ENCODE results near the gene OGT. TPM values are rescaled to one million over a fixed set of nuclear protein-coding genes. Genes with fewer than 3 reads are reported as not detected.
"Not testable (repeated sequence)": the region's sequence is repeated elsewhere in the genome, so short reads cannot be mapped to it uniquely, and the experiment has no call there.

The OGT gene
- total RNA-seq (2014; rRNA removed; shearing (Covaris generic)), result 80.3 and 98.0 TPM in 2 replicates
- polyA plus RNA-seq (2015; cell fraction: cytosol; rRNA removed), result 33.4 and 57.9 TPM in 2 replicates
- polyA plus RNA-seq (2015; cell fraction: nucleus; rRNA removed), result 2,055 and 2,400 TPM in 2 replicates

DNA sequence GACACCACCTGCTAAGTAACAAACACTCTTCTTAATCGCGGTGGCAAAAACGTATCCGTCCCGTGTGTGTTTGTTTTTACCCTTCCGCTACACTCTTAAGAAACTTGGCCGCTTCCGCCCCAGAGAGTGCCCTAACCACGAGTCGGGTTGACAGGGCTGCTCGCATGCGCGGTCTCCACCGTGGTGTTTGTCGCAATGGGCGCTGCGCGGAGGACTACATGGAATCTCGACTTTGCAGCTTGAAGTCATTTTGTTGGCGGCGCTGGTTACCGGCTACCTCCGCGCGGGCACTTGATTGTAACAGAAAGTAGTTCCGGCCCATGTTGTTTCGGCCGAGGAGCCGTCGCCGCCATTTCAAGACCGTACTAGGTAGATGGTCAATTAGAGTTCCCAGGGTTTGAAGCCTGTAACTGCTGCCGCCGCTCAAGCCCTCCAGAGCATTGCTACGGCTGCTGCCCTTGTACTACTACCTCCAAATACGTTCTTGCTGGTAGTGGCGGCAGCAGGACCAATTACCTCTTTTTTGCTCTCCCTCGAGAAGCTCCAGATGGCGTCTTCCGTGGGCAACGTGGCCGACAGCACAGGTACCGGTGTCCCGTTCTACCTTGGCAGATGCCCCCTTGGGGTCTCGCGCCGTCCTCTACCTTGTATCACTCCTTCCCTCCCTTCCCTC lies at the start of gene OGT:
Gene OGT, plus strand, starts transcription at position 352 of the 673 bp plus-strand sequence. Its CDS starts 196 bp downstream, at position 548.
- in situ Hi-C loops (cut with HindIII; ENCODE audit: low pct_unique_long_range_greater_than_20kb, low sequenced_read_pairs), result no loop called here

DNA sequence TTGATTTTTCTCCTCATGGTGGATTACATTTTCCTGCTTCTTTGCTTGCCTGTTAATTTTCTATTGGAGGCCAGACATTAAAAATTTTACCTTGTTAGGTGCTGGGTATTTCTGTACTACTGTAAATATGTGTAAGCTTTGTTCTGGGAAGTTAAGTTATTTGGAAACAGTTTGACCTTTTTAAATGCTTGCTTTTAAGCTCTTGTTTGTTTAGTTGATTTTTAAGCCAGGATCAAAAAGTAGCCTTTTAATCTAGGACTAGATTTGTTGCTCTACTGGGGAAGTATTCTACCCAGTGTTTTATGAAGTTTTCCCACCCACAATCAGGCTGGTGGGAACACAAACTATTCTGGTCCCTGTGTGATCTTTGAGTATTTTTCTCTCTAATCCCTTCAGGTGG lies 45.1 kb upstream of the OGT start:
- no peak for DNase-seq (ENCODE audit: low read depth, low spot score)
- in situ Hi-C loops (cut with HindIII; ENCODE audit: low pct_unique_long_range_greater_than_20kb, low sequenced_read_pairs), result no loop called here

More for the DNA sequence above, at the start of gene OGT:
- DNase-seq (ENCODE audit: low read depth, low spot score), result peak; percentile 93

- in situ Hi-C loops (cut with HindIII; ENCODE audit: low pct_unique_long_range_greater_than_20kb, low sequenced_read_pairs), result no loop called here
- no peak for DNase-seq (ENCODE audit: low read depth, low spot score)
Measured at GRCh38 chrX:71489540-71489939, 43.4 kb upstream of the OGT start.

DNA sequence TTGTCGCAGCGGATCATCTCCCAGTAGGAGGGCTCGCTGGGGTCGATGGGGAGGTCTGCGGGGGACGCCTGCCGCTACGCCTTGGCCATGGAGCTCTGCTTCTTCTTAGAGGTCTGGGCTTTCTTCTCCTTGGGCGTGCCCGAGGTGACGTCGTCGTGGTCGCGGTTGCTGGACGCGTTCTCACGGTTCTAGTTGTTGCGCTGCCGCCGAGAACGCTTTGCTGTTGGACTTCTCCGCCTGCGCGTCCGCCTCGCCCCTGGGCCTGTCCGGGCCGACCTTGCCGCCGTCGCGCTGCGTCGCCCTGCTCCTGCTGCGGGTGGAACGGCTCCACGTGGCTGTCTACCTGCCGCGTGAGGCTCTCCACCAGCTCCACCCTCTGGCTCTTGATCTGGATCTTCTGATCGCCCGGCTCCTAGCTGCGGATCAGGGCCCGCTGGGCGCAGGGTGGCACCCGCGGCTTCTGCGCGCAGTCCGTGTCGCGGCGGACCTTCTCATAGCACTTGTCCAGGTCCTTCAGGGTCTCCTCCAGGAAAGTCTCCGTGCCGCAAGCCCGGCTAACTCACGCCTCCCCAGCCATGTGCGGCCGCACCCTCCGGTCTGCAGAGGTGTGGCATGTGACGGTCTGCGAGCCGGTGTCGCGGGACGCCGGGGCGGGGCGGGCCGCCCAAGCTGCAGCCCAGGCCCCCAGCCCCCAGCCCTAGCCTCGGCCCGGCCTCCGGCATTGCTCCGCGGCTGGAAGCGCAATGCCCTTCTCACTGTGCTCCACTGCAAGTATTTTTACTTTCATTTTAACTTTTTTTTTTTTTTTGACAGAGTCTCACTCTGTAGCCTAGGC lies 40.5 kb upstream of the OGT start:
- DNase-seq (ENCODE audit: low read depth, low spot score), result no peak
- in situ Hi-C loops (cut with HindIII; ENCODE audit: low pct_unique_long_range_greater_than_20kb, low sequenced_read_pairs), result no loop called here

DNA sequence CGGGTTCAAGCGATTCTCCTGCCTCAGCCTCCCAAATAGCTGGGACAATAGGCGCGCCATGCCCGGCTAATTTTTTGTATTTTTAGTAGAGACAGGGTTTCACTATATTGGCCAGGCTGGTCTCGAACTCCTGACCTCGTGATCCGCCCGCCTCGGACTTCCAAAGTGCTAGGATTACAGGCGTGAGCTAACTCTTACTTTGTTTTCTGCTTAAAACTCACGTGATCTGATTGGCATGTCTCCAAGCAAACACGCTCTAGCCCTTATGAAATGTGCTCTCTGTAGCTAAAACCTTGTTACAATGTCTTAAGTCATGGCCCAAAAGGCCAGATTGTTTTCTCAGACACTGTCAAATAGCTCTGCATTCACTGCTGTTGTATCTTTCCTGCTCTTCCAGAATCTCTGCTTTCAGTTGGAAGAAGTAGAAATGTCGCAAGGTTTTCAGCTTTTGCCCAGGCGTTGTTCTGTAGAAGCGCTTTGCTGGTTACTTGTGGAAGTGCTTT lies 39.7 kb upstream of the OGT start:
- DNase-seq (ENCODE audit: low read depth, low spot score), result peak; percentile 42
- in situ Hi-C loops (cut with HindIII; ENCODE audit: low pct_unique_long_range_greater_than_20kb, low sequenced_read_pairs), result no loop called here

- DNase-seq (ENCODE audit: low read depth, low spot score); in situ Hi-C loops (cut with HindIII; ENCODE audit: low pct_unique_long_range_greater_than_20kb, low sequenced_read_pairs): not testable (repeated sequence)
Measured at GRCh38 chrX:71495979-71496378, 36.9 kb upstream of the OGT start.

- no peak for DNase-seq (ENCODE audit: low read depth, low spot score)
- in situ Hi-C loops (cut with HindIII; ENCODE audit: low pct_unique_long_range_greater_than_20kb, low sequenced_read_pairs), result no loop called here
Measured at GRCh38 chrX:71496476-71496875, 36.4 kb upstream of the OGT start.

- DNase-seq (ENCODE audit: low read depth, low spot score); in situ Hi-C loops (cut with HindIII; ENCODE audit: low pct_unique_long_range_greater_than_20kb, low sequenced_read_pairs): not testable (repeated sequence)
Measured at GRCh38 chrX:71502080-71502479, 30.8 kb upstream of the OGT start.

DNA sequence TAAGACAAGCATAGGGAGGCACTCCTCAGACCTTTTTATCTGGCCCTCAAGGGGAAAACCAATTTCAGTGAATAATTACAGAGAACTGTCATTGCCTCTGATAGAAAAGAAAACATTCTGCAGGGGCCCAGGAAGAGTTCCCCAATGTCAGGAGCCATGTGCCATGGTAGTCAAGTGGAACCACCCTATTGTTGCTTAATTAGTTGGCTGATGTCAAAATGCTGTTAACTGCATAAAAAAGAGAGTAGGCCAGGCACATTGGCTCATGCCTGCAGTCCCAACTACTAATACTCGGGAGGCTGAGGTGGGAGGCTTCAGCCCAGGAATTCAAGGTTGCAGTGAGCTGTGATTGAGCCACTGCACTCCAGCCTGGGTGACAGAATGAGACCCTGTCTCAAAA lies 28.6 kb upstream of the OGT start:
- no peak for DNase-seq (ENCODE audit: low read depth, low spot score)
- in situ Hi-C loops (cut with HindIII; ENCODE audit: low pct_unique_long_range_greater_than_20kb, low sequenced_read_pairs), result no loop called here

DNA sequence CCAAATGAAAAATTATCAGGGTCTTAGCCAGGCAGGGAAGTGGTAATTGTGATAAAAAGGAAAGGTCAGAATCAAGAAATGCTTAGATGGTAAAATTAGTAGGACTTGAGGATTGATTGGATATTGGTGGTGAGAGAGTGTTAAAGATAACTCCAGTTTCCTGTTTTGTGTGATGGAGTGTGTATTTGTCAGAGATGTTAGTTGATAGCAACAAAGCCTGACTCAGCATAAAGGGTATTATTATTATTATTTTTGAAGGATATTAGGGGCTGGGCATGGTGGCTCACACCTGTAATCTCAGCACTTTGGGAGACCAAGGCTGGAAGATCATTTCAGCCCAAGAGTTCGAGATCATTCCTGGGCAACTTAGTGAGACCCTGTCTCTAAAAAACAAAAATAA lies 23.6 kb upstream of the OGT start:
- in situ Hi-C loops (cut with HindIII; ENCODE audit: low pct_unique_long_range_greater_than_20kb, low sequenced_read_pairs), result no loop called here

DNA sequence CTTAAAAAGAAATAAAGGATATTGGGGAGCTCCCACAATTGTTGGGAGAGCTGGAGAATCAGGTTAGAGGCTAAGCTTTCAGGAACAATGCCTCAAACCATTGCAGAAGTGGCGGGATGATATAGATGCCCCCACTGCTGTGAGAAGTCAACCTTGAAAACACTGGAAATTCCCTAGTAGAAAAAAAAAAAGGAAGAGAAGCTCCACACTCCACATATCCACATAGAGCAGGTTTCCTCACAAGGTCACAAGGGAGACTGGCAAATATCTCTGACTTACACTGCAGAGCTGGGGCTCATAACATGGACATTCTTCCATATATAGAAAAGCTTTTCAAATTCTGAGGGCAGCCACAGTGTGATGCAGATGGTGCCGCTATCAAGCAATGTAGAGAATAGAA lies 22.7 kb upstream of the OGT start:
- no peak for DNase-seq (ENCODE audit: low read depth, low spot score)
- in situ Hi-C loops (cut with HindIII; ENCODE audit: low pct_unique_long_range_greater_than_20kb, low sequenced_read_pairs), result no loop called here

More for the DNA sequence above, 23.6 kb upstream of the OGT start:
- no peak for DNase-seq (ENCODE audit: low read depth, low spot score)

- DNase-seq (ENCODE audit: low read depth, low spot score); in situ Hi-C loops (cut with HindIII; ENCODE audit: low pct_unique_long_range_greater_than_20kb, low sequenced_read_pairs): not testable (repeated sequence)
Measured at GRCh38 chrX:71513731-71514130, 19.2 kb upstream of the OGT start.

- in situ Hi-C loops (cut with HindIII; ENCODE audit: low pct_unique_long_range_greater_than_20kb, low sequenced_read_pairs), result no loop called here
- DNase-seq (ENCODE audit: low read depth, low spot score), result peak; percentile 9
Measured at GRCh38 chrX:71514367-71515037, 18.4 kb upstream of the OGT start.

GRCh38 chrX:71515038-71515396 lies 17.9 kb upstream of the OGT start:
- DNase-seq (ENCODE audit: low read depth, low spot score), result no peak
- in situ Hi-C loops (cut with HindIII; ENCODE audit: low pct_unique_long_range_greater_than_20kb, low sequenced_read_pairs), result no loop called here

GRCh38 chrX:71525316-71525715 lies 7.6 kb upstream of the OGT start:
- in situ Hi-C loops (cut with HindIII; ENCODE audit: low pct_unique_long_range_greater_than_20kb, low sequenced_read_pairs), result no loop called here
- DNase-seq (ENCODE audit: low read depth, low spot score), result no peak

DNA sequence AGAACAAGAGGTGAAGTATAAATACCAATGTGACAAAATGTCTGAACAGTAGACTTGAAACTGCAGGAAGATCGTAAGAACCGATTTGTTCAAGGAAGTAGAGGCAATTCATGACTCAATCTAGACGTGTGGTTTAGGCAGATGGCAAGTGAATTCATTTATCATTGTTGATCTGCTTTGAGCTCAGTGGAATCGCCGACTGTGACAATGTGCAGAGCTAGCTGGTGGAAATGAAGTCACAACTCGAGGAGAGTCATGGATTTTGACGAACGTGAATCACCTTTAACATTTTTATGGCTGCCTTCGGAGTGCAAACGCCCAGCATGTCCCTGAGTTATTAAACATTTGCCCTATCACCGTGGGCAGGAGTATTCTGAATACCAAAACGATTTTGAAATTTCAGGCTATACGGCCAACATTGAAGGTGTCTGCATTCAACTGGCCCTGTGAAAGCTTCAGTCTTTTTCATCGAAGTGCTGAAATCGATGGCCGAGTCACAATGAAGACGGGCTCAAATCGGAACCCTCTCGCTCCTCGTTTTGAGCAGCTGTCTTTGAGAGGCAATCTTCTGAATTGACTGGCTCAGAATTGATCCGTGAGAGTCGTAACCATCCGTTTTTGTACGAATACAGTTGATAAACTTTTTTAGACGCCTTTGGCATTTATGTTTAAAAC lies 689 bp upstream of the OGT start:
- in situ Hi-C loops (cut with HindIII; ENCODE audit: low pct_unique_long_range_greater_than_20kb, low sequenced_read_pairs), result no loop called here
- DNase-seq (ENCODE audit: low read depth, low spot score), result peak; percentile 9

GRCh38 chrX:71533516-71533850 lies 579 bp downstream of the OGT start:
- in situ Hi-C loops (cut with HindIII; ENCODE audit: low pct_unique_long_range_greater_than_20kb, low sequenced_read_pairs), result no loop called here
- DNase-seq (ENCODE audit: low read depth, low spot score), result no peak
